H1 (cell line): ENCODE results near the gene RERE. TPM values are rescaled to one million over a fixed set of nuclear protein-coding genes. Genes with fewer than 3 reads are reported as not detected.

Experiments
- FOSL1 ChIP-seq: IDR thresholded peaks from 2 replicates; pipeline ENCODE4 v1.6.1; 2011; ENCODE audit warnings: mild to moderate bottlenecking, low read depth, low read length, moderate library complexity; ENCODE audit not compliant: insufficient read depth
- KDM4A ChIP-seq: IDR thresholded peaks from one replicate; pipeline ENCODE4 v1.7.1; 2012; ENCODE audit warnings: low read depth, mild to moderate bottlenecking, moderate library complexity, low read length, inconsistent platforms; ENCODE audit not compliant: severe bottlenecking
- SIRT6 ChIP-seq: IDR thresholded peaks from one replicate; pipeline ENCODE4 v1.7.1; 2012; ENCODE audit warnings: low read length, inconsistent platforms
- SIX5 ChIP-seq: IDR thresholded peaks from 2 replicates; pipeline ENCODE4 v1.6.1; 2011; ENCODE audit warnings: mild to moderate bottlenecking, low read depth, low read length
- SRF ChIP-seq: IDR thresholded peaks from 2 replicates; pipeline ENCODE4 v1.6.1; 2011; ENCODE audit warnings: mild to moderate bottlenecking, low read depth, low read length, moderate library complexity
- ZNF274 ChIP-seq: IDR thresholded peaks from 2 replicates; pipeline ENCODE4 v1.7.0; 2012; ENCODE audit warnings: low read length, borderline replicate concordance; ENCODE audit errors: extremely low read depth
- polyA plus RNA-seq, 7 experiments: library from polyadenylated mRNA; depleted of rRNA in 3 of 7; stranded (reverse) in 5 of 7; unstranded in 2 of 7; fragments of >200 nt in 5 of 7; fragments of 200-250 nt in 2 of 7; gene quantifications; 1 replicate in 5 of 7; 2 replicates in 1 of 7; 4 replicates in 1 of 7; pipeline versions ENCODE4 v1.2.1 to v1.2.3, GENCODE V29; 2011 to 2013; ENCODE audit warnings: missing spikeins in 2 of 7, mixed read lengths in 2 of 7
- total RNA-seq: library from RNA; stranded (reverse); fragmentation: NEBNext Ultra II Directional; extraction: Animal tissue kit (Norgen Biotek cat#: 25700); gene quantifications from 2 replicates; pipeline ENCODE4 v1.2.1, GENCODE V29; 2021
- TF ChIP-seq, protein P1 (sequence below): fragments of 300-600 bp; sonication (generic); IDR thresholded peaks from 2 replicates; pipeline ENCODE4 v1.7.1; 2012; ENCODE audit warnings: low read length, moderate library complexity, mild to moderate bottlenecking, inconsistent platforms; ENCODE audit not compliant: insufficient replicate concordance
- TF ChIP-seq, protein P2 (sequence below), 3 experiments: IDR thresholded peaks; 1 replicate in 2 of 3; 2 replicates in 1 of 3; pipeline versions ENCODE4 v1.5.1 to v1.6.1; 2011; ENCODE audit warnings: low read length in 3 of 3, mild to moderate bottlenecking in 3 of 3, inconsistent platforms in 2 of 3, low read depth in 1 of 3, moderate library complexity in 1 of 3; ENCODE audit not compliant: insufficient read depth in 1 of 3; ENCODE audit errors: control extremely low read depth in 1 of 3

The RERE gene
- total and polyA plus RNA-seq, 2 of the 8 experiments (the other 6 are each of a cell fraction or from before 2014, with no cell fraction given): 15.3 to 142 TPM

DNA sequence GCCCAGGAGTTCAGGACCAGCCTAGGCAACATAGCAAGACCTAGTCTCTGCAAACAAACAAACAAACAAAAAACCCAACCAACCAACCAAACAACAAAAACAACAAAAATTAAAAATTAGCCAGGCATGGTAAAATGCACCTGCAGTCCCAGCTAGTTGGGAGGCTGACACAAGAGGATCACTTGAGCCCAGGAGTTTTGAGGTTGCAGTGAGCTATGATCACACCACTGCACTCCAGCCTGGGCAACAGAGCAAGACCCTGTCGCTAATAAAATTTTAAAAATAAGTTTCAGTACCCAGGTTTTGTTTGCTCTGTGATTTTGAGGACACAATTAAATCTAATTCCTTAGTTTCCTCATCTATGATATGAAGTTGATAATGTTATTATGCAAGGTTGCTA, 298.3 kb downstream of the RERE start (continued):
- TF ChIP-seq, protein P1, sequence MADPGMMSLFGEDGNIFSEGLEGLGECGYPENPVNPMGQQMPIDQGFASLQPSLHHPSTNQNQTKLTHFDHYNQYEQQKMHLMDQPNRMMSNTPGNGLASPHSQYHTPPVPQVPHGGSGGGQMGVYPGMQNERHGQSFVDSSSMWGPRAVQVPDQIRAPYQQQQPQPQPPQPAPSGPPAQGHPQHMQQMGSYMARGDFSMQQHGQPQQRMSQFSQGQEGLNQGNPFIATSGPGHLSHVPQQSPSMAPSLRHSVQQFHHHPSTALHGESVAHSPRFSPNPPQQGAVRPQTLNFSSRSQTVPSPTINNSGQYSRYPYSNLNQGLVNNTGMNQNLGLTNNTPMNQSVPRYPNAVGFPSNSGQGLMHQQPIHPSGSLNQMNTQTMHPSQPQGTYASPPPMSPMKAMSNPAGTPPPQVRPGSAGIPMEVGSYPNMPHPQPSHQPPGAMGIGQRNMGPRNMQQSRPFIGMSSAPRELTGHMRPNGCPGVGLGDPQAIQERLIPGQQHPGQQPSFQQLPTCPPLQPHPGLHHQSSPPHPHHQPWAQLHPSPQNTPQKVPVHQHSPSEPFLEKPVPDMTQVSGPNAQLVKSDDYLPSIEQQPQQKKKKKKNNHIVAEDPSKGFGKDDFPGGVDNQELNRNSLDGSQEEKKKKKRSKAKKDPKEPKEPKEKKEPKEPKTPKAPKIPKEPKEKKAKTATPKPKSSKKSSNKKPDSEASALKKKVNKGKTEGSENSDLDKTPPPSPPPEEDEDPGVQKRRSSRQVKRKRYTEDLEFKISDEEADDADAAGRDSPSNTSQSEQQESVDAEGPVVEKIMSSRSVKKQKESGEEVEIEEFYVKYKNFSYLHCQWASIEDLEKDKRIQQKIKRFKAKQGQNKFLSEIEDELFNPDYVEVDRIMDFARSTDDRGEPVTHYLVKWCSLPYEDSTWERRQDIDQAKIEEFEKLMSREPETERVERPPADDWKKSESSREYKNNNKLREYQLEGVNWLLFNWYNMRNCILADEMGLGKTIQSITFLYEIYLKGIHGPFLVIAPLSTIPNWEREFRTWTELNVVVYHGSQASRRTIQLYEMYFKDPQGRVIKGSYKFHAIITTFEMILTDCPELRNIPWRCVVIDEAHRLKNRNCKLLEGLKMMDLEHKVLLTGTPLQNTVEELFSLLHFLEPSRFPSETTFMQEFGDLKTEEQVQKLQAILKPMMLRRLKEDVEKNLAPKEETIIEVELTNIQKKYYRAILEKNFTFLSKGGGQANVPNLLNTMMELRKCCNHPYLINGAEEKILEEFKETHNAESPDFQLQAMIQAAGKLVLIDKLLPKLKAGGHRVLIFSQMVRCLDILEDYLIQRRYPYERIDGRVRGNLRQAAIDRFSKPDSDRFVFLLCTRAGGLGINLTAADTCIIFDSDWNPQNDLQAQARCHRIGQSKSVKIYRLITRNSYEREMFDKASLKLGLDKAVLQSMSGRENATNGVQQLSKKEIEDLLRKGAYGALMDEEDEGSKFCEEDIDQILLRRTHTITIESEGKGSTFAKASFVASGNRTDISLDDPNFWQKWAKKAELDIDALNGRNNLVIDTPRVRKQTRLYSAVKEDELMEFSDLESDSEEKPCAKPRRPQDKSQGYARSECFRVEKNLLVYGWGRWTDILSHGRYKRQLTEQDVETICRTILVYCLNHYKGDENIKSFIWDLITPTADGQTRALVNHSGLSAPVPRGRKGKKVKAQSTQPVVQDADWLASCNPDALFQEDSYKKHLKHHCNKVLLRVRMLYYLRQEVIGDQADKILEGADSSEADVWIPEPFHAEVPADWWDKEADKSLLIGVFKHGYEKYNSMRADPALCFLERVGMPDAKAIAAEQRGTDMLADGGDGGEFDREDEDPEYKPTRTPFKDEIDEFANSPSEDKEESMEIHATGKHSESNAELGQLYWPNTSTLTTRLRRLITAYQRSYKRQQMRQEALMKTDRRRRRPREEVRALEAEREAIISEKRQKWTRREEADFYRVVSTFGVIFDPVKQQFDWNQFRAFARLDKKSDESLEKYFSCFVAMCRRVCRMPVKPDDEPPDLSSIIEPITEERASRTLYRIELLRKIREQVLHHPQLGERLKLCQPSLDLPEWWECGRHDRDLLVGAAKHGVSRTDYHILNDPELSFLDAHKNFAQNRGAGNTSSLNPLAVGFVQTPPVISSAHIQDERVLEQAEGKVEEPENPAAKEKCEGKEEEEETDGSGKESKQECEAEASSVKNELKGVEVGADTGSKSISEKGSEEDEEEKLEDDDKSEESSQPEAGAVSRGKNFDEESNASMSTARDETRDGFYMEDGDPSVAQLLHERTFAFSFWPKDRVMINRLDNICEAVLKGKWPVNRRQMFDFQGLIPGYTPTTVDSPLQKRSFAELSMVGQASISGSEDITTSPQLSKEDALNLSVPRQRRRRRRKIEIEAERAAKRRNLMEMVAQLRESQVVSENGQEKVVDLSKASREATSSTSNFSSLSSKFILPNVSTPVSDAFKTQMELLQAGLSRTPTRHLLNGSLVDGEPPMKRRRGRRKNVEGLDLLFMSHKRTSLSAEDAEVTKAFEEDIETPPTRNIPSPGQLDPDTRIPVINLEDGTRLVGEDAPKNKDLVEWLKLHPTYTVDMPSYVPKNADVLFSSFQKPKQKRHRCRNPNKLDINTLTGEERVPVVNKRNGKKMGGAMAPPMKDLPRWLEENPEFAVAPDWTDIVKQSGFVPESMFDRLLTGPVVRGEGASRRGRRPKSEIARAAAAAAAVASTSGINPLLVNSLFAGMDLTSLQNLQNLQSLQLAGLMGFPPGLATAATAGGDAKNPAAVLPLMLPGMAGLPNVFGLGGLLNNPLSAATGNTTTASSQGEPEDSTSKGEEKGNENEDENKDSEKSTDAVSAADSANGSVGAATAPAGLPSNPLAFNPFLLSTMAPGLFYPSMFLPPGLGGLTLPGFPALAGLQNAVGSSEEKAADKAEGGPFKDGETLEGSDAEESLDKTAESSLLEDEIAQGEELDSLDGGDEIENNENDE: no peak
- TF ChIP-seq, protein P2, sequence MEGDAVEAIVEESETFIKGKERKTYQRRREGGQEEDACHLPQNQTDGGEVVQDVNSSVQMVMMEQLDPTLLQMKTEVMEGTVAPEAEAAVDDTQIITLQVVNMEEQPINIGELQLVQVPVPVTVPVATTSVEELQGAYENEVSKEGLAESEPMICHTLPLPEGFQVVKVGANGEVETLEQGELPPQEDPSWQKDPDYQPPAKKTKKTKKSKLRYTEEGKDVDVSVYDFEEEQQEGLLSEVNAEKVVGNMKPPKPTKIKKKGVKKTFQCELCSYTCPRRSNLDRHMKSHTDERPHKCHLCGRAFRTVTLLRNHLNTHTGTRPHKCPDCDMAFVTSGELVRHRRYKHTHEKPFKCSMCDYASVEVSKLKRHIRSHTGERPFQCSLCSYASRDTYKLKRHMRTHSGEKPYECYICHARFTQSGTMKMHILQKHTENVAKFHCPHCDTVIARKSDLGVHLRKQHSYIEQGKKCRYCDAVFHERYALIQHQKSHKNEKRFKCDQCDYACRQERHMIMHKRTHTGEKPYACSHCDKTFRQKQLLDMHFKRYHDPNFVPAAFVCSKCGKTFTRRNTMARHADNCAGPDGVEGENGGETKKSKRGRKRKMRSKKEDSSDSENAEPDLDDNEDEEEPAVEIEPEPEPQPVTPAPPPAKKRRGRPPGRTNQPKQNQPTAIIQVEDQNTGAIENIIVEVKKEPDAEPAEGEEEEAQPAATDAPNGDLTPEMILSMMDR (IDR thresholded peaks at IDR 0.05; ENCODE audit: control extremely low read depth in 1 of 3, insufficient read depth in 1 of 3, low read depth in 1 of 3, low read length in 3 of 3): no peak
- TF ChIP-seq SRF (no peak), SIX5 (no peak), SIRT6 (no peak), FOSL1 (no peak), ZNF274 (no peak), KDM4A (no peak)
